Measurements from ENCODE around the gene PPP3CB.

The PPP3CB gene

DNA sequence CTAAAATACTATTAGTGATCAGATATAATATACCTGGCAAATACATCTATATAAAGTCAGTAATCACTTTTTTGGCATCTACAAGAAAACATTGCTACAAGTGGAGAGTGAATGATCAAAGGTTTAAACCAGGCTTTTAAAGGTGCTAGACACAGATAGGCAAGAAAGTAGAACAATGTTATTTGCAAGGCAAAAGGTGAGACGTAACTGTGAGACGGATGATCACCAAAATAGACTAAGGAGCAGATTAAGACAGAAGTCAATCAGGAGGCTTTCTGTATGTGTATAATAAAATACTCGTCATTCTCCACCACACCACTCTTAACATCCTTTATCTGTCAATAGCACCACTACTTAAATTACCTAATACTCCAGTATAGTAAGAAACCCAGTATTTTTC, 90.3 kb downstream of the PPP3CB start:
- no peak for ATAC-seq
- no peak for TF ChIP-seq ARNTL (CRISPR knock-in tag; IDR thresholded peaks at IDR 0.05; ENCODE audit: borderline replicate concordance, low read depth)
- TF ChIP-seq CSDC2 (CRISPR knock-in tag; IDR thresholded peaks at IDR 0.05) = no peak
- no peak for TF ChIP-seq ISL1 (CRISPR knock-in tag; IDR thresholded peaks at IDR 0.05)
- TF ChIP-seq, protein P1, sequence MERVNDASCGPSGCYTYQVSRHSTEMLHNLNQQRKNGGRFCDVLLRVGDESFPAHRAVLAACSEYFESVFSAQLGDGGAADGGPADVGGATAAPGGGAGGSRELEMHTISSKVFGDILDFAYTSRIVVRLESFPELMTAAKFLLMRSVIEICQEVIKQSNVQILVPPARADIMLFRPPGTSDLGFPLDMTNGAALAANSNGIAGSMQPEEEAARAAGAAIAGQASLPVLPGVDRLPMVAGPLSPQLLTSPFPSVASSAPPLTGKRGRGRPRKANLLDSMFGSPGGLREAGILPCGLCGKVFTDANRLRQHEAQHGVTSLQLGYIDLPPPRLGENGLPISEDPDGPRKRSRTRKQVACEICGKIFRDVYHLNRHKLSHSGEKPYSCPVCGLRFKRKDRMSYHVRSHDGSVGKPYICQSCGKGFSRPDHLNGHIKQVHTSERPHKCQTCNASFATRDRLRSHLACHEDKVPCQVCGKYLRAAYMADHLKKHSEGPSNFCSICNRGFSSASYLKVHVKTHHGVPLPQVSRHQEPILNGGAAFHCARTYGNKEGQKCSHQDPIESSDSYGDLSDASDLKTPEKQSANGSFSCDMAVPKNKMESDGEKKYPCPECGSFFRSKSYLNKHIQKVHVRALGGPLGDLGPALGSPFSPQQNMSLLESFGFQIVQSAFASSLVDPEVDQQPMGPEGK (CRISPR knock-in tag; IDR thresholded peaks at IDR 0.05; ENCODE audit: borderline replicate concordance) = no peak
- TF ChIP-seq BACH2 (CRISPR knock-in tag; IDR thresholded peaks at IDR 0.05; ENCODE audit: borderline replicate concordance) = no peak
- TF ChIP-seq, protein P2, sequence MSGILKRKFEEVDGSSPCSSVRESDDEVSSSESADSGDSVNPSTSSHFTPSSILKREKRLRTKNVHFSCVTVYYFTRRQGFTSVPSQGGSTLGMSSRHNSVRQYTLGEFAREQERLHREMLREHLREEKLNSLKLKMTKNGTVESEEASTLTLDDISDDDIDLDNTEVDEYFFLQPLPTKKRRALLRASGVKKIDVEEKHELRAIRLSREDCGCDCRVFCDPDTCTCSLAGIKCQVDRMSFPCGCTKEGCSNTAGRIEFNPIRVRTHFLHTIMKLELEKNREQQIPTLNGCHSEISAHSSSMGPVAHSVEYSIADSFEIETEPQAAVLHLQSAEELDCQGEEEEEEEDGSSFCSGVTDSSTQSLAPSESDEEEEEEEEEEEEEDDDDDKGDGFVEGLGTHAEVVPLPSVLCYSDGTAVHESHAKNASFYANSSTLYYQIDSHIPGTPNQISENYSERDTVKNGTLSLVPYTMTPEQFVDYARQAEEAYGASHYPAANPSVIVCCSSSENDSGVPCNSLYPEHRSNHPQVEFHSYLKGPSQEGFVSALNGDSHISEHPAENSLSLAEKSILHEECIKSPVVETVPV (CRISPR knock-in tag; IDR thresholded peaks at IDR 0.05) = no peak
- no peak for TF ChIP-seq PPARA (CRISPR knock-in tag; IDR thresholded peaks at IDR 0.05; ENCODE audit: borderline replicate concordance)
- no peak for TF ChIP-seq TCF4 (CRISPR knock-in tag; IDR thresholded peaks at IDR 0.05; ENCODE audit: borderline replicate concordance)
- TF ChIP-seq ZNF8 (CRISPR knock-in tag; IDR thresholded peaks at IDR 0.05) = no peak
- TF ChIP-seq ZFP3 (CRISPR knock-in tag; IDR thresholded peaks at IDR 0.05) = no peak
- no peak for TF ChIP-seq OSR1 (CRISPR knock-in tag; IDR thresholded peaks at IDR 0.05)

DNA sequence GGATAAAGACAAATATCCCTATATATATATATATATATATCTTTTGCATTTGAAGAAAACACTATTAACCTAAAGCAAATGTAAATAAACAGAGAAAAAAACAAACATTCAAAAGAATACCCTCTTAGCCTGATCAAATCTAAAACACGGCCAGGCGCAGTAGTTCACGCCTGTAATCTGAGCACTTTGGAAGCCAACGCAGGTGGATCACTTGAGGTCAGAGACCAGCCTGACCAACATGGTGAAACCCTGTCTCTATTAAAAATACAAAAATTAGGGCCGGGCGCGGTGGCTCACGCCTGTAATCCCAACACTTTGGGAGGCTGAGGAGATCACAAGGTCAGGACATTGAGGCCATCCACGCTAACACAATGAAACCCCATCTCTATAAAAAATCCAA, 91.1 kb downstream of the PPP3CB start:
- no peak for ATAC-seq
- no peak for TF ChIP-seq ZFP3 (CRISPR knock-in tag; IDR thresholded peaks at IDR 0.05)
- TF ChIP-seq BACH2 (CRISPR knock-in tag; IDR thresholded peaks at IDR 0.05; ENCODE audit: borderline replicate concordance) = no peak
- TF ChIP-seq, protein P3, sequence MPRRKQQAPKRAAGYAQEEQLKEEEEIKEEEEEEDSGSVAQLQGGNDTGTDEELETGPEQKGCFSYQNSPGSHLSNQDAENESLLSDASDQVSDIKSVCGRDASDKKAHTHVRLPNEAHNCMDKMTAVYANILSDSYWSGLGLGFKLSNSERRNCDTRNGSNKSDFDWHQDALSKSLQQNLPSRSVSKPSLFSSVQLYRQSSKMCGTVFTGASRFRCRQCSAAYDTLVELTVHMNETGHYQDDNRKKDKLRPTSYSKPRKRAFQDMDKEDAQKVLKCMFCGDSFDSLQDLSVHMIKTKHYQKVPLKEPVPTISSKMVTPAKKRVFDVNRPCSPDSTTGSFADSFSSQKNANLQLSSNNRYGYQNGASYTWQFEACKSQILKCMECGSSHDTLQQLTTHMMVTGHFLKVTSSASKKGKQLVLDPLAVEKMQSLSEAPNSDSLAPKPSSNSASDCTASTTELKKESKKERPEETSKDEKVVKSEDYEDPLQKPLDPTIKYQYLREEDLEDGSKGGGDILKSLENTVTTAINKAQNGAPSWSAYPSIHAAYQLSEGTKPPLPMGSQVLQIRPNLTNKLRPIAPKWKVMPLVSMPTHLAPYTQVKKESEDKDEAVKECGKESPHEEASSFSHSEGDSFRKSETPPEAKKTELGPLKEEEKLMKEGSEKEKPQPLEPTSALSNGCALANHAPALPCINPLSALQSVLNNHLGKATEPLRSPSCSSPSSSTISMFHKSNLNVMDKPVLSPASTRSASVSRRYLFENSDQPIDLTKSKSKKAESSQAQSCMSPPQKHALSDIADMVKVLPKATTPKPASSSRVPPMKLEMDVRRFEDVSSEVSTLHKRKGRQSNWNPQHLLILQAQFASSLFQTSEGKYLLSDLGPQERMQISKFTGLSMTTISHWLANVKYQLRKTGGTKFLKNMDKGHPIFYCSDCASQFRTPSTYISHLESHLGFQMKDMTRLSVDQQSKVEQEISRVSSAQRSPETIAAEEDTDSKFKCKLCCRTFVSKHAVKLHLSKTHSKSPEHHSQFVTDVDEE (CRISPR knock-in tag; IDR thresholded peaks at IDR 0.05) = no peak
- no peak for TF ChIP-seq ZFP30 (CRISPR knock-in tag; IDR thresholded peaks at IDR 0.05)
- TF ChIP-seq PPARA (CRISPR knock-in tag; IDR thresholded peaks at IDR 0.05; ENCODE audit: borderline replicate concordance) = no peak
- TF ChIP-seq, protein P1 (CRISPR knock-in tag; IDR thresholded peaks at IDR 0.05; ENCODE audit: borderline replicate concordance) = no peak
- TF ChIP-seq, protein P2 (CRISPR knock-in tag; IDR thresholded peaks at IDR 0.05) = no peak
- no peak for TF ChIP-seq ZNF70 (CRISPR knock-in tag; IDR thresholded peaks at IDR 0.05)
- TF ChIP-seq ZNF565 (CRISPR knock-in tag; conservative IDR thresholded peaks at IDR 0.05; ENCODE audit: low read depth) = no peak
- TF ChIP-seq ZC3H10 (CRISPR knock-in tag; IDR thresholded peaks at IDR 0.05) = no peak
- TF ChIP-seq CSDC2 (CRISPR knock-in tag; IDR thresholded peaks at IDR 0.05) = no peak
- no peak for TF ChIP-seq OSR1 (CRISPR knock-in tag; IDR thresholded peaks at IDR 0.05)
- TF ChIP-seq TCF4 (CRISPR knock-in tag; IDR thresholded peaks at IDR 0.05; ENCODE audit: borderline replicate concordance) = no peak
- no peak for TF ChIP-seq ISL1 (CRISPR knock-in tag; IDR thresholded peaks at IDR 0.05)
- TF ChIP-seq SNAI2 (CRISPR knock-in tag; IDR thresholded peaks at IDR 0.05) = no peak
- no peak for TF ChIP-seq TOX (CRISPR knock-in tag; IDR thresholded peaks at IDR 0.05; ENCODE audit: borderline replicate concordance)
- no peak for TF ChIP-seq ZNF8 (CRISPR knock-in tag; IDR thresholded peaks at IDR 0.05)

DNA sequence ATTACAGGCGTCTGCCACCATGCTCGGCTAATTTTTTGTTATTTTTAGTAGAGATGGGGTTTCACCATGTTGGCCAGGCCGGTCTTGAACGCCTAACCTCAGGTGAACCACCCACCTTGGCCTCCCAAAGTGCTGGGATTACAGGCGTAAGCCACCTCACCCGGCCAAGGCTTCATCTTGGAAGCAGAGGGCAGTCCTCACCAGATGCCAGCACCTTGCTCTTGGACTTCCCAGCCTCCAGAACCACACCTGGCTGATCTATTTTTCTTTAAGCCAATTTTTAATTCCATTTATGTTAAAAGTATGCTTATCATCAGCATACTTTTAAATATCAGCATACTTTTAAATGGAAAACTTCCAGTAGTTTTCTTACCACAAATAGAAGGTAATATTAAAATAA, 94.2 kb downstream of the PPP3CB start:
- no peak for ATAC-seq
- TF ChIP-seq ZNF8 (CRISPR knock-in tag; IDR thresholded peaks at IDR 0.05) (no peak), OSR1 (CRISPR knock-in tag; IDR thresholded peaks at IDR 0.05) (no peak), PPARA (CRISPR knock-in tag; IDR thresholded peaks at IDR 0.05; ENCODE audit: borderline replicate concordance) (no peak), ZNF565 (CRISPR knock-in tag; conservative IDR thresholded peaks at IDR 0.05; ENCODE audit: low read depth) (no peak), TCF4 (CRISPR knock-in tag; IDR thresholded peaks at IDR 0.05; ENCODE audit: borderline replicate concordance) (no peak), RARB (CRISPR knock-in tag; IDR thresholded peaks at IDR 0.05) (no peak), ZFP30 (CRISPR knock-in tag; IDR thresholded peaks at IDR 0.05) (no peak), ZFP3 (CRISPR knock-in tag; IDR thresholded peaks at IDR 0.05) (no peak), ZC3H10 (CRISPR knock-in tag; IDR thresholded peaks at IDR 0.05) (no peak), BACH2 (CRISPR knock-in tag; IDR thresholded peaks at IDR 0.05; ENCODE audit: borderline replicate concordance) (no peak)
- TF ChIP-seq, protein P3 (CRISPR knock-in tag; IDR thresholded peaks at IDR 0.05) = no peak
- TF ChIP-seq, protein P4, sequence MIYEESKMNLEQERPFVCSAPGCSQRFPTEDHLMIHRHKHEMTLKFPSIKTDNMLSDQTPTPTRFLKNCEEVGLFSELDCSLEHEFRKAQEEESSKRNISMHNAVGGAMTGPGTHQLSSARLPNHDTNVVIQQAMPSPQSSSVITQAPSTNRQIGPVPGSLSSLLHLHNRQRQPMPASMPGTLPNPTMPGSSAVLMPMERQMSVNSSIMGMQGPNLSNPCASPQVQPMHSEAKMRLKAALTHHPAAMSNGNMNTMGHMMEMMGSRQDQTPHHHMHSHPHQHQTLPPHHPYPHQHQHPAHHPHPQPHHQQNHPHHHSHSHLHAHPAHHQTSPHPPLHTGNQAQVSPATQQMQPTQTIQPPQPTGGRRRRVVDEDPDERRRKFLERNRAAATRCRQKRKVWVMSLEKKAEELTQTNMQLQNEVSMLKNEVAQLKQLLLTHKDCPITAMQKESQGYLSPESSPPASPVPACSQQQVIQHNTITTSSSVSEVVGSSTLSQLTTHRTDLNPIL (CRISPR knock-in tag; IDR thresholded peaks at IDR 0.05; ENCODE audit: low read depth) = no peak
